Loucy (cell line): ENCODE measurements around the gene NR2C2.

Source experiments
- CTCF ChIP-seq: fragments of 200-600 bp; sonication (generic); conservative IDR thresholded peaks from 2 replicates; pipeline ENCODE4 v1.5.1; 2014; ENCODE audit warnings: mild to moderate bottlenecking, antibody characterized with exemption, low read length
- EZH2phosphoT487 ChIP-seq: fragments of 200-600 bp; IDR thresholded peaks from 2 replicates; pipeline ENCODE4 v1.6.1; 2018; ENCODE audit warnings: antibody characterized with exemption, mild to moderate bottlenecking, moderate library complexity, borderline replicate concordance

GRCh38 chr3:15042936-15043335 lies 95.6 kb downstream of the NR2C2 start:
- no peak for TF ChIP-seq CTCF
- no peak for TF ChIP-seq EZH2phosphoT487
